IMR-90 (cell line): Measurements from ENCODE around the gene PLCG2. TPM values are rescaled to one million over a fixed set of nuclear protein-coding genes. Genes with fewer than 3 reads are reported as not detected.
A peak's percentile ranks its signal among the peaks of the same experiment; 100 is the strongest.

Source experiments
- ATAC-seq: fragments of 200-7000 bp; cut with Tn5 transposase; 2 replicates; pipeline ENCODE4 v1.9.1; 2020; ENCODE audit warnings: low read depth, mild to moderate bottlenecking, moderate library complexity
- BruUV-seq: library from RNA; stranded (reverse); fragments of 400-500 nt; replicated peaks from 2 replicates; lab custom pipeline; 2021; lab: Mats Ljungman, UMichigan
- CTCF ChIA-PET: fragments of 300-600 bp; formaldehyde crosslinking; extraction: SDS; loops from one replicate; lab custom pipeline; 2021; ENCODE audit warnings: antibody characterized with exemption; lab: Yijun Ruan, JAX
- POLR2A ChIA-PET: fragments of 300-600 bp; sonication (Branson Sonifier 250); formaldehyde crosslinking; loops from one replicate; lab custom pipeline; 2022; ENCODE audit warnings: antibody characterized with exemption; ENCODE audit not compliant: unreplicated experiment; lab: Charles Lee
- DNase-seq: peaks from one replicate; pipeline ENCODE4 v3.0.0; 2013
- H2AFZ ChIP-seq: replicated peaks from 2 replicates; pipeline ENCODE3; 2013; ENCODE audit warnings: low read length, mild to moderate bottlenecking; ENCODE audit not compliant: poor library complexity
- H2AK5ac ChIP-seq: 2 replicates; pipeline ENCODE4 v1.6.1; 2013; ENCODE audit warnings: low read depth, low read length, inconsistent platforms
- H2AK9ac ChIP-seq: replicated peaks from 2 replicates; pipeline ENCODE3; 2013; ENCODE audit warnings: mild to moderate bottlenecking, low read depth, low read length, moderate library complexity; ENCODE audit not compliant: poor library complexity
- H2BK120ac ChIP-seq: 2 replicates; pipeline ENCODE4 v1.6.1; 2013; ENCODE audit warnings: low read depth, low read length, inconsistent platforms
- H2BK15ac ChIP-seq: 3 replicates; pipeline ENCODE4 v1.6.1; 2013; ENCODE audit warnings: low read depth, low read length, inconsistent platforms
- H2BK20ac ChIP-seq: 2 replicates; pipeline ENCODE4 v1.6.1; 2013; ENCODE audit warnings: low read depth, mild to moderate bottlenecking, inconsistent platforms, low read length, moderate library complexity
- H2BK5ac ChIP-seq: 2 replicates; pipeline ENCODE4 v1.6.1; 2013; ENCODE audit warnings: mild to moderate bottlenecking, low read depth, low read length, inconsistent platforms; ENCODE audit not compliant: poor library complexity, severe bottlenecking
- H3K14ac ChIP-seq: replicated peaks from 2 replicates; pipeline ENCODE4 v1.6.1; 2013; ENCODE audit warnings: low read depth, low read length, inconsistent platforms
- H3K18ac ChIP-seq: 2 replicates; pipeline ENCODE4 v1.6.1; 2013; ENCODE audit warnings: low read depth, low read length, control low read depth
- H3K23ac ChIP-seq: 2 replicates; pipeline ENCODE4 v1.6.1; 2013; ENCODE audit warnings: low read depth, low read length, inconsistent platforms
- H3K27ac ChIP-seq: 2 replicates; pipeline ENCODE4 v1.5.1; 2013; ENCODE audit warnings: mild to moderate bottlenecking, control low read depth, low read length; ENCODE audit not compliant: insufficient read depth
- H3K27me3 ChIP-seq: 2 replicates; pipeline ENCODE4 v1.6.1; 2013; ENCODE audit warnings: low read length; ENCODE audit not compliant: control insufficient read depth, insufficient read depth
- H3K36me3 ChIP-seq: 2 replicates; pipeline ENCODE4 v1.6.1; 2013; ENCODE audit warnings: low read length, mixed read lengths; ENCODE audit not compliant: control insufficient read depth, insufficient read depth
- H3K4ac ChIP-seq: 2 replicates; pipeline ENCODE4 v1.6.1; 2013; ENCODE audit warnings: low read depth, low read length, inconsistent platforms
- H3K4me1 ChIP-seq: 2 replicates; pipeline ENCODE4 v1.6.1; 2013; ENCODE audit warnings: low read length, mixed read lengths; ENCODE audit not compliant: control insufficient read depth, insufficient read depth
- H3K4me2 ChIP-seq: 2 replicates; pipeline ENCODE4 v1.6.1; 2013; ENCODE audit warnings: low read depth, mild to moderate bottlenecking, control low read depth, low read length, moderate library complexity
- H3K4me3 ChIP-seq: 2 replicates; pipeline ENCODE4 v1.5.1; 2013; ENCODE audit warnings: low read depth, mild to moderate bottlenecking, control low read depth, low read length, moderate library complexity; ENCODE audit not compliant: insufficient read depth
- H3K56ac ChIP-seq: 2 replicates; pipeline ENCODE4 v1.6.1; 2013; ENCODE audit warnings: low read length, inconsistent platforms; ENCODE audit not compliant: insufficient read depth; ENCODE audit errors: extremely low read depth
- H3K79me1 ChIP-seq, 2 experiments: 2 replicates each; pipeline ENCODE4 v1.6.1; 2013; ENCODE audit warnings: low read length in 2 of 2, inconsistent platforms in 1 of 2, low read depth in 1 of 2
- H3K9ac ChIP-seq: 2 replicates; pipeline ENCODE4 v1.6.1; 2013; ENCODE audit warnings: low read depth, low read length, control low read depth
- H3K9me1 ChIP-seq: 2 replicates; pipeline ENCODE4 v1.6.1; 2013; ENCODE audit warnings: low read length, inconsistent platforms; ENCODE audit not compliant: insufficient read depth
- H3K9me3 ChIP-seq: 2 replicates; pipeline ENCODE4 v1.6.1; 2013; ENCODE audit warnings: low read length; ENCODE audit not compliant: control insufficient read depth, insufficient read depth
- H4K20me1 ChIP-seq: 2 replicates; pipeline ENCODE4 v1.6.1; 2013; ENCODE audit warnings: low read length, inconsistent platforms; ENCODE audit not compliant: insufficient read depth
- H4K5ac ChIP-seq: 2 replicates; pipeline ENCODE4 v1.6.1; 2013; ENCODE audit warnings: mild to moderate bottlenecking, low read depth, low read length, control low read depth
- H4K8ac ChIP-seq, 2 experiments: 2 replicates each; pipeline ENCODE4 v1.6.1; 2013; ENCODE audit warnings: low read depth in 2 of 2, low read length in 2 of 2, control low read depth in 1 of 2, inconsistent platforms in 1 of 2
- H4K91ac ChIP-seq: 2 replicates; pipeline ENCODE4 v1.6.1; 2013; ENCODE audit warnings: low read depth, low read length, inconsistent platforms; ENCODE audit not compliant: insufficient read depth
- CHD1 ChIP-seq: IDR thresholded peaks from 2 replicates; pipeline ENCODE4 v1.6.1; 2012; ENCODE audit warnings: low read depth, low read length, improper control_type of control experiment
- WGBS, 2 experiments: methylation state at CpG; one replicate each; pipeline versions ENCODE4 v1.1.5 to v1.1.7; 2013; ENCODE audit warnings: missing lambda C conversion rate in 2 of 2; ENCODE audit not compliant: insufficient read length in 1 of 2; ENCODE audit errors: extremely low coverage in 2 of 2; 5-methylcytosine and 5-hydroxymethylcytosine counted together
- dilution Hi-C: fragments of 300-500 bp; cut with HindIII; formaldehyde crosslinking; loops from one replicate; pipeline ENCODE4 v1.14.3; 2018; ENCODE audit warnings: low sequenced_read_pairs; ENCODE audit not compliant: unreplicated experiment
- in situ Hi-C: fragments of 300-500 bp; cut with MboI; formaldehyde crosslinking; loops from 3 replicates; pipeline ENCODE4 v1.14.3; 2019; ENCODE audit warnings: low sequenced_read_pairs, inconsistent platforms, mixed read lengths
- intact Hi-C: fragments of 100-400 bp; cut with micrococcal nuclease; formaldehyde crosslinking; loops from 2 replicates; pipeline ENCODE4 v1.10.0; 2022
- polyA plus RNA-seq, 3 experiments: library from polyadenylated mRNA; depleted of rRNA; stranded (reverse); fragments of >200 nt; gene quantifications; 2 replicates each; pipeline ENCODE4 v1.2.3, GENCODE V29; 2012; ENCODE audit warnings: low replicate concordance in 1 of 3
- total RNA-seq: library from RNA; depleted of rRNA; stranded (reverse); fragments of >200 nt; gene quantifications from 2 replicates; pipeline ENCODE4 v1.2.3, GENCODE V29; 2012

PLCG2 gene
- total and polyA plus RNA-seq, 2 of the 4 experiments (the other 2 are of a cell fraction) = 0.14 to 0.18 TPM

GRCh38 chr16:81817789-81818567 lies 38.9 kb downstream of the PLCG2 start:
- intact Hi-C loops (no loop called here), in situ Hi-C loops (no loop called here), dilution Hi-C loops (no loop called here)
- Histone ChIP-seq H2AK5ac (no peak overlapping the region), H3K79me1 (no peaks in the 10 kb centered on the region), H3K27ac (no peak overlapping the region), H3K4me3 (no peak overlapping the region), H3K23ac (no peak overlapping the region), H2BK20ac (no peak overlapping the region), H3K14ac (no peak overlapping the region), H2AK9ac (no peak overlapping the region), H2BK120ac (no peak overlapping the region), H3K9me1 (no peaks in the 10 kb centered on the region), H4K91ac (no peak overlapping the region), H3K56ac (no peak overlapping the region), H3K36me3 (no peaks in the 10 kb centered on the region), H4K20me1 (no peaks in the 10 kb centered on the region), H4K8ac (no peak overlapping the region), H3K27me3 (peaks cover 3% of the 10 kb centered on the region; the same call in 1 of the 2 replicates), H3K4me2 (no peak overlapping the region), H4K5ac (no peak overlapping the region), H3K4ac (no peak overlapping the region), H3K18ac (no peak overlapping the region), H2AFZ (peak overlapping the region; percentile 5), H2BK15ac (no peak overlapping the region), H3K4me1 (no peaks in the 10 kb centered on the region), H2BK5ac (no peak overlapping the region), H3K9ac (no peak overlapping the region), H3K9me3 (no peaks in the 10 kb centered on the region)
- ChIA-PET CTCF (interaction anchor here (0.9 kb wide), 1 partner anchor 57 kb away, joined by 3 read pairs; no protein-coding TSS in a partner anchor), POLR2A (no interaction called here)
- BruUV-seq = no TSS peak
- TF ChIP-seq CHD1 = no peak
- no peak for ATAC-seq
- no CpG with 5 or more reads among the region's 12 CpGs for WGBS, 2 experiments
- no peak for DNase-seq
